IMR-90 (cell line): Measurements from ENCODE around the gene SMIM21.
A peak's percentile ranks its signal among the peaks of the same experiment; 100 is the strongest.

Source experiments
- BHLHE40 ChIP-seq: fragments of 150-350 bp; IDR thresholded peaks from 2 replicates; pipeline ENCODE4 v1.6.1; 2016; ENCODE audit warnings: mild to moderate bottlenecking, low read depth, low read length
- CHD1 ChIP-seq: IDR thresholded peaks from 2 replicates; pipeline ENCODE4 v1.6.1; 2012; ENCODE audit warnings: low read depth, low read length, improper control_type of control experiment
- FOS ChIP-seq: fragments of 150-350 bp; IDR thresholded peaks from 2 replicates; pipeline ENCODE4 v1.6.1; 2016; ENCODE audit warnings: low read depth, low read length
- MAFK ChIP-seq: IDR thresholded peaks from 2 replicates; pipeline ENCODE4 v1.6.1; 2012; ENCODE audit warnings: low read depth, low read length, improper control_type of control experiment
- MAZ ChIP-seq: IDR thresholded peaks from 2 replicates; pipeline ENCODE4 v1.6.1; 2012; ENCODE audit warnings: low read depth, mild to moderate bottlenecking, low read length, improper control_type of control experiment, moderate library complexity, borderline replicate concordance
- POLR2A ChIP-seq: IDR thresholded peaks from 2 replicates; pipeline ENCODE4 v1.6.1; 2012; ENCODE audit warnings: mild to moderate bottlenecking, low read depth, low read length
- RAD21 ChIP-seq: IDR thresholded peaks from 2 replicates; pipeline ENCODE4 v1.6.1; 2012; ENCODE audit warnings: low read length, improper control_type of control experiment
- RCOR1 ChIP-seq: IDR thresholded peaks from 2 replicates; pipeline ENCODE4 v1.6.1; 2012; ENCODE audit warnings: mild to moderate bottlenecking, low read length, improper control_type of control experiment; ENCODE audit not compliant: insufficient replicate concordance
- RFX5 ChIP-seq: IDR thresholded peaks from 2 replicates; pipeline ENCODE4 v1.8.0; 2012; ENCODE audit warnings: low read depth, mild to moderate bottlenecking, low read length, moderate library complexity
- SMC3 ChIP-seq: fragments of 150-350 bp; IDR thresholded peaks from 2 replicates; pipeline ENCODE4 v1.6.1; 2016; ENCODE audit warnings: low read depth, mild to moderate bottlenecking, antibody characterized with exemption, low read length, moderate library complexity
- TF ChIP-seq, protein P1 (sequence below): conservative IDR thresholded peaks from 2 replicates; pipeline ENCODE4 v1.5.1; 2012; ENCODE audit warnings: mild to moderate bottlenecking, low read depth, low read length, improper control_type of control experiment
- TF ChIP-seq, protein P2 (sequence below): fragments of 150-350 bp; IDR thresholded peaks from 2 replicates; pipeline ENCODE4 v1.6.1; 2017; ENCODE audit warnings: mild to moderate bottlenecking, antibody characterized with exemption, low read length, low read depth

DNA sequence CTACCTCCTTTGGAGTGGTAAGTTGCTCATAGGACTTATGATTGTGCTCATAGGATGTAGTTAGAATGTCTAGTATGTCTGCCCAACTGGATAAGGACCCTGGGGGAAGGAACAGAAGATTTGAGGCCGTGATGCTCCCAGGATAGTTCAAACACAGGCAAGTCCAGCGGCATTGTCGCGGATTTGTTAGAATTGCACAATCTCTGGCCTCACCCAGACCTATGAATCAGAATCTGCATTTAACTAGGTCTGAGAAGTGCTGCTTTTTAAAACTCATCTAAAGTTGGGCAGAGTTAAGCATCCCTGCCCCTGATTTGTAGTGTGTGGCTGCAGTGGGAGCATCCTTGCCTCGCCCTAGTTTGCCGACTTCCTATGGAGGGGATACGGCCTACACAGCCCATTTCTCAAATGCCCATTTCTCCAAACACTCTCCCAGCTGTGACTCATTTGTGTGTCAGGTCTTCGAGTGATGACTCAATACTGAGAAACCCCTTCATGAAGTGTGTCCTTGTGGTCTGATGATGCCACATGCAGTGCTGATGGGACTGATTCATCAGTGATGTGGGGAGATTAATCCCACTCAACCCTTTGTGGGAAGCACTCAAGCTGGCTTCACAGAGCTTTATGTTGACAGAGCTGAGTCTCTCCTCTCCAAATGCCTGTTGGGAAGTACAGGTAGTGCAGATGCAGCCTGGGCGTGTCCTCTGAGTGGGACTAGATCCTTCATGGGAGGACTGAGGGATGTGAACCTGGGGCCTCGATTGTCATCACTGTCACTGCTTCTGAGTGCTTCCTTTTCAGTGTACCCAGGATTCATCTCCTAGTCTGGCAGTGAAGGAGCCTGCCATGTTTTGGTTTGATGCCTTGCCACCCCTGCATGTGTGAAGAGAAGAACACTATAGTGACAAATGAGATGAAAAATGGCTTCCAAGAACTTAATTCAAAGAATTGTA lies 18.7 kb downstream of the SMIM21 start:
- TF ChIP-seq CHD1 = 0 out of 2 replicates have a peak, but pooled peaks have one; percentile 30
- peak; percentile 50; the same call in 1 of the 2 replicates for TF ChIP-seq MAFK
- TF ChIP-seq, protein P1, sequence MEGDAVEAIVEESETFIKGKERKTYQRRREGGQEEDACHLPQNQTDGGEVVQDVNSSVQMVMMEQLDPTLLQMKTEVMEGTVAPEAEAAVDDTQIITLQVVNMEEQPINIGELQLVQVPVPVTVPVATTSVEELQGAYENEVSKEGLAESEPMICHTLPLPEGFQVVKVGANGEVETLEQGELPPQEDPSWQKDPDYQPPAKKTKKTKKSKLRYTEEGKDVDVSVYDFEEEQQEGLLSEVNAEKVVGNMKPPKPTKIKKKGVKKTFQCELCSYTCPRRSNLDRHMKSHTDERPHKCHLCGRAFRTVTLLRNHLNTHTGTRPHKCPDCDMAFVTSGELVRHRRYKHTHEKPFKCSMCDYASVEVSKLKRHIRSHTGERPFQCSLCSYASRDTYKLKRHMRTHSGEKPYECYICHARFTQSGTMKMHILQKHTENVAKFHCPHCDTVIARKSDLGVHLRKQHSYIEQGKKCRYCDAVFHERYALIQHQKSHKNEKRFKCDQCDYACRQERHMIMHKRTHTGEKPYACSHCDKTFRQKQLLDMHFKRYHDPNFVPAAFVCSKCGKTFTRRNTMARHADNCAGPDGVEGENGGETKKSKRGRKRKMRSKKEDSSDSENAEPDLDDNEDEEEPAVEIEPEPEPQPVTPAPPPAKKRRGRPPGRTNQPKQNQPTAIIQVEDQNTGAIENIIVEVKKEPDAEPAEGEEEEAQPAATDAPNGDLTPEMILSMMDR = no peak
- no peak for TF ChIP-seq RAD21
- TF ChIP-seq POLR2A = no peak
- peak; percentile 45; the same call in 1 of the 2 replicates for TF ChIP-seq MAZ
- peak; percentile 100 for TF ChIP-seq FOS
- no peak for TF ChIP-seq RFX5
- TF ChIP-seq SMC3 = peak; percentile 10; the same call in 1 of the 2 replicates
- TF ChIP-seq BHLHE40 = peak; percentile 90
- TF ChIP-seq RCOR1 = peak; percentile 79
- TF ChIP-seq, protein P2, sequence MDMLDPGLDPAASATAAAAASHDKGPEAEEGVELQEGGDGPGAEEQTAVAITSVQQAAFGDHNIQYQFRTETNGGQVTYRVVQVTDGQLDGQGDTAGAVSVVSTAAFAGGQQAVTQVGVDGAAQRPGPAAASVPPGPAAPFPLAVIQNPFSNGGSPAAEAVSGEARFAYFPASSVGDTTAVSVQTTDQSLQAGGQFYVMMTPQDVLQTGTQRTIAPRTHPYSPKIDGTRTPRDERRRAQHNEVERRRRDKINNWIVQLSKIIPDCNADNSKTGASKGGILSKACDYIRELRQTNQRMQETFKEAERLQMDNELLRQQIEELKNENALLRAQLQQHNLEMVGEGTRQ = no peak; the same call in 1 of the 2 replicates
